HuH-7.5 (cell line): ENCODE results near the gene GRIK2.
A peak's percentile ranks its signal among the peaks of the same experiment; 100 is the strongest.

Experiments
- DNase-seq: peaks from one replicate; pipeline ENCODE4 v3.0.0; 2011; ENCODE audit warnings: low spot score

The GRIK2 gene

DNA sequence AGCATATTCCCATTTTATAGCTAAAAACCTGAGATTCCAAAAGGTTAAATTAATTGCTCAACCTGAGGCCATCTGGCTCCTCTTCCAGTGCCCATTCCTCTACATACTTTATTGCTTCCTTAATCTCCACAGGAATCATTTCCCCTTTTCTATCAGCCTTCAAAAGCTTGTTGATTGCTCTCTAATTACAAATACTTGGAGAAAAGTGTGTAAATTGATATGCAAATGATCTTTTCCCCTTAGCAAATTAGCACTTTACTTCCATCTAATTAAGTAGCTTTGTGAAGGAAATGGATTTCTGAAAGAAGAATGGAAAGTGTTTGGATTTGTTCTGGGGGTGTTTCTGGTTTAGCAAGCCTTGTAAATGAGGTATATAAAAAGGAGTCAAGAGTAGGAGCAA lies 323.3 kb downstream of the GRIK2 start:
- DNase-seq = no peak

- no peak for DNase-seq
These were observed 326.0 kb downstream of the GRIK2 start for GRCh38 chr6:101719521-101719920.

- DNase-seq = no peak
These were observed 329.0 kb downstream of the GRIK2 start for GRCh38 chr6:101722471-101722870.

- no peak for DNase-seq
These were observed 329.6 kb downstream of the GRIK2 start for GRCh38 chr6:101722991-101723579.

DNA sequence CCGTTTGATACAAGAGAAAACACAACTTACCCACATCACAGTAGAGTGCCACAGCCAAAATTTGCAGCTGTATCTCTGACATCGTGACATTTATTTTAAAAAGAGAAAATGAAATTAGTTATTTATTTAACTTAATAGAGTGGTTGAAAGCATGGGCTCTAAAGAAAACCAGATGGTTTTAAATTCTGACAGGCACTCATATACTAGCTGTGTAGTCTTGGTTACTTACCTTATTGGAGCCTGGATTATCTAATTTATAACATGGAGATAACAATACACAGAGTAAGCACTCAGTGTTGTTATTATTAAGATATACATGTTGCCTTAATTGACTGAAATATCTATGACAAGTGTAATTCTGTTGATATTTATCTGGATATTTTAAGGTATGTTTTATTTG lies 334.9 kb downstream of the GRIK2 start:
- no peak for DNase-seq

DNA sequence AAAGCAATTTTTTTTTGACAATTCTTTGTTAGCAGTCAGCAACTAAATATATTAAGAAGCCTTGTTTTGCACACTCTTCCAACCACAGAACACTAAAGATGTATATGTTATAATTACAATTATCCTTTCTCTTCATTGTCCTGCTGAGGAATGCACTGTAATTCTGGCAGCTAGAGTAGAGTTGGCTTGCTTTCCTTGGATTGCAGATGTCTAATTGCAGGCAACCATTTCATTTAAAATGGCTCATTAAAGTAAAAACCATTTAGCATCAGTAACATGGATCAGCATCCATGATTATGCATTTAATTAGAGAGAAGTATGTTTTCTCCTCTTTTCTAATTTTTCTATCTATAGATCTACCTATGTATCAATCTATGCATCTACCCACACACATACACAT lies 335.4 kb downstream of the GRIK2 start:
- DNase-seq = no peak

GRCh38 chr6:101730954-101731353 lies 337.4 kb downstream of the GRIK2 start:
- DNase-seq = no peak

DNA sequence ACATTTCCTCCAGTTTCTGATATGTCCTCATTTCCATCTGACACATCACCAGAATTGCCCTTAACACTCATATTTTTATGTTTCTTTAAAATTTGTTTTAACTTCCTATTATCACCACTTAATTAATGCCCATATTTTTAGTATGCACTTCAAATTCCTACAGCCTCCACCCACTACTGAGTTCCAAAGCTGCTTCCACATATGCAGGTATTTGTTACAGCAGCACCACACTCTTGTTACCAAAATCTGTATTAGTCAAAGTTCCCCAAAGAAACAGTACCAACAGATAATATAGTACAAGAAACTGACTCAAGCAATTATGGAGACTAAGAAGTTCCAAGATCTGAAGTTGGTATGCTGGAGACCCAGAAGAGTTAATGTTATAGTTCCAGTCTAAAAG lies 340.4 kb downstream of the GRIK2 start:
- DNase-seq = no peak

DNA sequence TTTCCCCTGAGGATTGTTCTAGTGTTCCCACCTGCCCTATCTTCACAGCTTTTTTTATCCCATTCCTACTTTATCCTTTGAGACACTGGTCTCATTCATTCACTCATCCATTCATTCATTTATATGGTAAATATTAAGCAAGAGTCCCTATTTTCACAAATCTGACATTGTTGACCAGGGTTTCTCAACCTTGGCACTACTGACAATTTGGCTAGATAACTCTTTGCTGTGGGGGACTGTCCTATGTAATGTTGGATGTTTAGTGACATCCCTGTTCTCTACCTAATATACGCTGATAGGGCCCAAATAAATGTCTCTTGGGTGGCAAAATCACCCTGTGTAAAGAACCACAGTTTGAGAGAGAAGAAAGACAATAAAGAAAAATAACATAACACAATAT lies 345.0 kb downstream of the GRIK2 start:
- DNase-seq = no peak

- no peak for DNase-seq
These were observed 347.1 kb downstream of the GRIK2 start for GRCh38 chr6:101740631-101741030.

DNA sequence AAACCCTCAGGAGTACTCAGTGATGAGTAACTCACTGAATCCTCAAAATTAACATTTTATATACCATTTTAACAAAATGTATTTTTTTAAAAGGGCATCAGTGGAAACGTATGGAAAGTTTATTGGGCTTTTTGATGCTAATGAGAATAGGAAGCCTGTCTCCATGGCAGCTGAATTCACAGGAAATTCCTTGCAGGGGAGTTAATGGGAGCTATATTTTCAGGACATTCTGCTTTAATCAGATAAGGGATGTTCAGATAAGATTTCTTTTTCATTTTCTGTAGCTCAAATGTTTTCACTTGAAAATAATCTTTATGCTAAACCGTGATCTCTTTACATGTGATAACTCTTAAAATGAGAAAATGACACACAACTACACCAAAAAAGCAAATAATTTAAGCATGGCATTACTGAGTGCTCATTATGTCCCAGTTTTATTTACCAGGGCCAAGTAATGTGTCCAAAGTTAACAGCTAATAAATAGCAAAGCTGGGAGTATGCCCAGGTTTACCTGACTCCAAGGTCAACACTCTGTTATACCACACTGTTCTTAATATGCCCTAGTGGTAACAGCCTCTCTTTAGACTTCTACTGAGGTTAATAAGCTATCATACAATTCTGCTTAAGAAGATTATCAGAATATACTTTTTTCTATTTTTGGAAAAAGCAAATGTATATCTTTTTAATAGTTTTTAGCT lies 348.1 kb downstream of the GRIK2 start:
- no peak for DNase-seq

GRCh38 chr6:101747160-101747559 lies 353.7 kb downstream of the GRIK2 start:
- no peak for DNase-seq

GRCh38 chr6:101747716-101748115 lies 354.2 kb downstream of the GRIK2 start:
- peak; percentile 5 for DNase-seq

DNA sequence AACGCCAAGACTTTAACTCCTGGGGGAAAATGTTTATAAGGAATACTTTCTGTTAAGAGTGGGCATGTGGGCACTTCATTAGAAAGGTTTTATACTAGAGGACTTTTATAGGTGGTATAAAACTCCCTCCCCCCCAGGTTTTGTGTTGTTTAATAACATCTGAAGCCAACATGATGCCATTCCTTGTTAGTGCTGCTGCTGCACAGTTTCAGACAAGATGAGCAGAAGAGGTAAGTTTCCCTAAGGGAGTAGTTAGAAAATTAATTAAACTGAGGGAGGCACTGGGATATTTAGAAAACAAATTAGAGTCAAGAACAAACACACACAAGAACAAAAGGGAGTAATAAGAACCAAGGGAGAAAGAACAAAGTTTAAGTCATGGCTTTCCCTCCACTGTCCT lies 362.4 kb downstream of the GRIK2 start:
- no peak for DNase-seq

- no peak for DNase-seq
These were observed 364.9 kb downstream of the GRIK2 start for GRCh38 chr6:101758368-101758767.

DNA sequence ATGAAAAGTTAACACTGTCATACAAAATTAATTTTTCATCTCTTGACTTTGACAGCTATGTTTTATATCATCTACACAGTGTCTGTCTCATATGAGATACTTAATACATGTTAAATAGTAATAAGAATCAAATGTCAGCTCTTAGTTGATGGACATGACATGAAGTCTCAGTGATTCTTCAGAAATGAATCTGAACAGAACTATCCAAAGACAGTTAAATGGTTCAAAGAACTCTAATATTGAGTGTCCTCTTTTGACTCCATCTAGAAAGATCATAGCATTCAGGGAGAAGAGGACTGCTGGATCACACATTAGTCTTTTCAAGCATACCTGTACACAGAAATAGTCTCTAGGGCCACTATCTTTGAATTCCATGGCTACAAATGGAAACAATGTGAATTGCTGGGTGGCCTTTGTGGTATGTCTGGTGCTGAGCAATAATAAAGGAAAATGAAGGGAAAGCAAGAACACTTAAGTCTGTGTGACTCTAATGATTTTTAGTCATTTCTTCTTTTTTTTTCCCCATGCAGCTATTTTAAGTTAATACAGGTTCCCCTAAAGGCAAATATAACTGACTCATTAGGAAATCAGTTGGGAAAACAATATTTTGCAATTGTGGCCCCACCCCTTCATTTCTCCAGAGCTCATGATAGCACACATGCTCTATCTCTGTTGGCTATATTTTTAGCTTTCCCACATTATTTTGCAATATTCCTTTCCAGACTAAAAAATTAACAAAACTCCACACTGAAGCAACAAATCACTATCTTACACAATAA lies 367.5 kb downstream of the GRIK2 start:
- DNase-seq = peak; percentile 6

DNA sequence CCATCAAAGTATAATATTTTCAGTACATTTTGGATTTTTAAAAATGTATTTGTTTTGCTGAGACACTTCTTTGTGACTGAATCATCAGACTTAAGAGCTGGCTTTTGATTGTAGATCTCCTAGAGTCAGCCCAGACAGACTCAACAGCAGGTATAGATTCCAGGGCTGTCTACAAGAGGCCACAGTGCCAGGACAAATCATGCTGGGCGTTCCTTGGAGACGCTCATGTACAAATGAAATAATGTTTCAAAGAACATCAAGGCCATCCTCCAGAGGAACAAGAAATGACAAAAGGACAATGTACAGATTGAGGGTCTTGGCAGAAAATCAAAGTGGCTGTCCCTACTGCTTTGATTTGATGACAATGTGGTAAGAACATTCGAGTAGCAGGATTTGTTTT lies 369.3 kb downstream of the GRIK2 start:
- no peak for DNase-seq

DNA sequence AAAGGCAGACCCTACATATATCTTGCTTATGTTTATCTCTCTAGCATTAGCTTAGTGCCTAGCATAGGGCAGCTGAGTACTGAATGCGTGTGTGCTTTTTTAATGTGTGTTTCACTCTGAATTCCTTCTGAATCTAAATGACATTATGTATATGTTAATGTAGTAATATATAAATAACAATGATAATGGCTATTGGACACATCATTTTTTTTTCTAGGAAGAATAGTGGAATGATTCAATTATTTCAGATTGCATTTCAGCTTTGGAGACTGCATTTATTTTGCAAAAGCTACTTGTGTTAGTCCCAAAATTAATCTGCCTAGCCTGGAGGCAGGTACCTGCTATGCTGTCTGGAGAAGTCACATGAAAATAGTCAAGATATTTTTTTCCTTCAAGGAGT lies 371.8 kb downstream of the GRIK2 start:
- DNase-seq = no peak

- DNase-seq = no peak
These were observed 376.6 kb downstream of the GRIK2 start for GRCh38 chr6:101770116-101770515.

DNA sequence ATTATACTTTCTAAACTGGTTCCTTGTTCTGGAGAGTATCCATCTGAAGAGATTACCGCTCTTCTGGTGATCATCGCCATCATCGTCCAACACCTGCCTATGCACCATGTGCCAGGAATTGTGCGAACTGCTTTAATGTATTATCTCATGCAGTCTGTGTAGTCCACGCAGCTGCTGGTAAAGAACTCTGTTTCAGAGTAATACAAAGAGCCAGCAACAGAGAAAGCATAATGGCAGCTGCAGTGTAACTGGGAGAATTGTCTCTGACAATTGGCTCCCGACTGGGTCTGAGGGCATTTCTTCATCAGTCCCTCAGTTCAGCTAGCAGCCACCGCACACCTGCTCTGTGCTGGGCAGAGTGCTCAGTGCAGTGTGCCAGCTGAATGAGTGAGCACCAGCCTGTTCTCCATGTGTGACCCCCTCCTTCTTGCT lies 383.4 kb downstream of the GRIK2 start:
- DNase-seq = no peak

GRCh38 chr6:101777646-101778045 lies 384.1 kb downstream of the GRIK2 start:
- no peak for DNase-seq

GRCh38 chr6:101779051-101779844 lies 385.7 kb downstream of the GRIK2 start:
- no peak for DNase-seq

GRCh38 chr6:101783287-101783686 lies 389.8 kb downstream of the GRIK2 start:
- DNase-seq = no peak
